Type B pancreatic cell (in vitro differentiated cells): ENCODE data around the gene CRYL1. TPM values are rescaled to one million over a fixed set of nuclear protein-coding genes. Genes with fewer than 3 reads are reported as not detected.

Experiments used
- DNase-seq: peaks from one replicate; pipeline ENCODE4 v3.0.0; 2021; ENCODE audit warnings: mixed read lengths; ENCODE audit not compliant: unreplicated experiment; ENCODE audit errors: extremely low spot score
- H3K27ac Mint-ChIP-seq: 2 replicates; pipeline ENCODE4 v1.8.0; 2021; ENCODE audit warnings: mild to moderate bottlenecking, mixed read lengths
- H3K27me3 Mint-ChIP-seq: 2 replicates; pipeline ENCODE4 v1.8.0; 2021; ENCODE audit warnings: mixed read lengths
- H3K36me3 Mint-ChIP-seq: 2 replicates; pipeline ENCODE4 v1.8.0; 2021; ENCODE audit warnings: mixed read lengths
- H3K4me1 Mint-ChIP-seq: one replicate; pipeline ENCODE4 v1.8.0; 2021; ENCODE audit warnings: mixed read lengths; ENCODE audit not compliant: unreplicated experiment
- H3K4me3 Mint-ChIP-seq: 2 replicates; pipeline ENCODE4 v1.8.0; 2021; ENCODE audit warnings: mild to moderate bottlenecking, mixed read lengths
- H3K9me3 Mint-ChIP-seq: 2 replicates; pipeline ENCODE4 v1.8.0; 2021; ENCODE audit warnings: mixed read lengths
- total RNA-seq: library from RNA; stranded (reverse); gene quantifications from 2 replicates; pipeline ENCODE4 v1.2.1, GENCODE V29; 2021; ENCODE audit warnings: low replicate concordance
- TF ChIP-seq, protein P1 (sequence below): fragments of 200-600 bp; sonication (generic); conservative IDR thresholded peaks from 2 replicates; pipeline ENCODE4 v1.5.0; 2021; ENCODE audit warnings: antibody characterized with exemption, mild to moderate bottlenecking

CRYL1 gene
- total RNA-seq, 1 donor from 2014 or later, result 20.2 TPM

DNA sequence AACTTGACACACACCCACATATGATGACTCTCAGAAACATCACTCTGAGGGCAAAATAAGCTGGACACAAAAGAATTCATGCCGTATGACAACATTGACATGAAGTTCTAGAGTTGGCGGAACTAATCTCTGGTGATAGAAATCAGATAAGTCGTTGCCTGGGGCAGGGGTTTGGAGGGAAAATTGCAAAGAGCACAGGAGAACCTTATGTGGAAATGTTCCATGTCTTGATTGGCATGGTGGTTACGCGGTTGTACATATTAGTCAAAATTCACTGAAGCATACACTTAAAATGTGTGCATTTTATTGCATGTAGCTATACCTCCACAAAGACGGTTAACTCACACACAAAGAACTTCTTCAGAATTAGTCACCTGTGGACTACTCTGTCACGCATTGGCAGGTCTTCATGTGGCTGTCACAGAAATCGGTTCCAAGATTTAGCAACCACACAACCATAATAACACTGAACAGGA lies 155.7 kb downstream of the CRYL1 start:
- H3K27ac Mint-ChIP-seq, result peak overlapping the region; percentile 62
- no peaks in the 10 kb centered on the region for H3K9me3 Mint-ChIP-seq
- no peak for DNase-seq
- no peaks in the 10 kb centered on the region for H3K27me3 Mint-ChIP-seq
- peaks cover 12% of the 10 kb centered on the region for H3K4me1 Mint-ChIP-seq
- TF ChIP-seq, protein P1, sequence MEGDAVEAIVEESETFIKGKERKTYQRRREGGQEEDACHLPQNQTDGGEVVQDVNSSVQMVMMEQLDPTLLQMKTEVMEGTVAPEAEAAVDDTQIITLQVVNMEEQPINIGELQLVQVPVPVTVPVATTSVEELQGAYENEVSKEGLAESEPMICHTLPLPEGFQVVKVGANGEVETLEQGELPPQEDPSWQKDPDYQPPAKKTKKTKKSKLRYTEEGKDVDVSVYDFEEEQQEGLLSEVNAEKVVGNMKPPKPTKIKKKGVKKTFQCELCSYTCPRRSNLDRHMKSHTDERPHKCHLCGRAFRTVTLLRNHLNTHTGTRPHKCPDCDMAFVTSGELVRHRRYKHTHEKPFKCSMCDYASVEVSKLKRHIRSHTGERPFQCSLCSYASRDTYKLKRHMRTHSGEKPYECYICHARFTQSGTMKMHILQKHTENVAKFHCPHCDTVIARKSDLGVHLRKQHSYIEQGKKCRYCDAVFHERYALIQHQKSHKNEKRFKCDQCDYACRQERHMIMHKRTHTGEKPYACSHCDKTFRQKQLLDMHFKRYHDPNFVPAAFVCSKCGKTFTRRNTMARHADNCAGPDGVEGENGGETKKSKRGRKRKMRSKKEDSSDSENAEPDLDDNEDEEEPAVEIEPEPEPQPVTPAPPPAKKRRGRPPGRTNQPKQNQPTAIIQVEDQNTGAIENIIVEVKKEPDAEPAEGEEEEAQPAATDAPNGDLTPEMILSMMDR, result no peak
- no peak overlapping the region for H3K4me3 Mint-ChIP-seq
- no peaks in the 10 kb centered on the region for H3K36me3 Mint-ChIP-seq

DNA sequence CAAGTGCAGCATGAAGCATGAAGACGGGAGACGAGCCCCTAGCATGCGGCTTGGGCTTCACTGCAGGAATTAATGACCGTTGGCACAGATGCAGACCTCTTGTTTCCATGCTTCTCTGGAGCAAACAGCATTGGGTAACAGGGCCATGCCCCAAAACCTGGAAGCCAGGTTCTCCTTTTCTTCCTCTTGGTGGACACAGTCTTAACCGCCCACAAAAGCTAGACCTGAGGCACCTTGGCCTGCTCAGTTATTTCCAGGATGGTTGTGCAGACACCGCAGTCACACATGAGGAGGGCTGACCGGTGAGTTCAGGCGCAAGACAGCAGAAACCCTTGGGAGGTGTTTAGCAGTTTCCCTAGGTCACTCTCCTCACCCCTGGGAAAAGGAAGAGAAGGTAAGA lies 159.6 kb downstream of the CRYL1 start:
- H3K9me3 Mint-ChIP-seq, result no peaks in the 10 kb centered on the region
- no peak for DNase-seq
- TF ChIP-seq, protein P1, result no peak
- no peak overlapping the region for H3K27ac Mint-ChIP-seq
- H3K36me3 Mint-ChIP-seq, result no peaks in the 10 kb centered on the region
- H3K4me1 Mint-ChIP-seq, result peaks cover 12% of the 10 kb centered on the region
- peaks cover 3% of the 10 kb centered on the region for H3K27me3 Mint-ChIP-seq
- H3K4me3 Mint-ChIP-seq, result no peak overlapping the region

DNA sequence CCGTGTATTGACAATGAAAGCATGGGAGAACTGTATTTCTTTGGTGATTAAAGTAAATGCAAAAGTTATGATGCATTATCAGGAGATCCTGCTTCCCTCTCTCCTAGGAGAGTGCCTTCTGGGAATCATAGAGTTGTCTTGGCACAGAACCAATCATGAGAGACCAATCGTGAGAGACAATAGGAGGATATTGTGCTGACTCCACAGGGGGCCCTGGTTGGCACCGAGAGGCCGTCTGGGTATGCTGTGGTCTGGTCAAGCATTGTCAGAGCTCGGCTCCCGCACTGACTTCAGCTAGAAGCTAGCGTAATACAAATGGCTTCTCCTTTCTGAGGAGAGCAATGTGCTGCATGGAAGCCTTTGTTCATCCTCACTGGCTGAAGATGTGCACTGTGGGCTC lies 162.1 kb downstream of the CRYL1 start:
- DNase-seq, result no peak
- Mint-ChIP-seq H3K4me1 (peaks cover 16% of the 10 kb centered on the region), H3K9me3 (no peaks in the 10 kb centered on the region), H3K27ac (no peak overlapping the region), H3K4me3 (no peak overlapping the region), H3K27me3 (peaks cover 3% of the 10 kb centered on the region), H3K36me3 (no peaks in the 10 kb centered on the region)
- TF ChIP-seq, protein P1, result no peak

DNA sequence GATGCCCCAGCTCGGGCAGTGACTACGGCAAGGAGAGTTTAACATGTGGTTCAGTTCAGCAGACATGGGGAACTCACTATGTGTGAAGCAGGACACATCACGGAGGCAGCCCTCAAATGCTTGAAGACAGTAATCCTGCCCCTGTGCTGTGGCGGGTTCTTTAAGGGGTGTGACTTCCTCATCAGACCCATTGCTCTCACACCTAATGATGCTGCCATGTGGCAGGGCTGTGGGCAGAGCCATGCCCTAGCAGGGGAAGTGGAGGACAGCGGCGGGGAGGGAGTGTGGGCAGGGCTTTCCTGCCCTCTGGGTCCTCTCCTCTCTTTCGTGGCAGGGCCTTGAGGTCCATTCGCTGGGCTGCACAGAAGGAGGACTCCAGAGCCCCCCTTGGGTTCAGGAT lies 162.5 kb downstream of the CRYL1 start:
- Mint-ChIP-seq H3K27me3 (peaks cover 3% of the 10 kb centered on the region), H3K4me3 (no peak overlapping the region), H3K4me1 (peaks cover 16% of the 10 kb centered on the region), H3K9me3 (no peaks in the 10 kb centered on the region), H3K27ac (no peak overlapping the region), H3K36me3 (no peaks in the 10 kb centered on the region)
- DNase-seq, result no peak
- TF ChIP-seq, protein P1, result no peak

DNA sequence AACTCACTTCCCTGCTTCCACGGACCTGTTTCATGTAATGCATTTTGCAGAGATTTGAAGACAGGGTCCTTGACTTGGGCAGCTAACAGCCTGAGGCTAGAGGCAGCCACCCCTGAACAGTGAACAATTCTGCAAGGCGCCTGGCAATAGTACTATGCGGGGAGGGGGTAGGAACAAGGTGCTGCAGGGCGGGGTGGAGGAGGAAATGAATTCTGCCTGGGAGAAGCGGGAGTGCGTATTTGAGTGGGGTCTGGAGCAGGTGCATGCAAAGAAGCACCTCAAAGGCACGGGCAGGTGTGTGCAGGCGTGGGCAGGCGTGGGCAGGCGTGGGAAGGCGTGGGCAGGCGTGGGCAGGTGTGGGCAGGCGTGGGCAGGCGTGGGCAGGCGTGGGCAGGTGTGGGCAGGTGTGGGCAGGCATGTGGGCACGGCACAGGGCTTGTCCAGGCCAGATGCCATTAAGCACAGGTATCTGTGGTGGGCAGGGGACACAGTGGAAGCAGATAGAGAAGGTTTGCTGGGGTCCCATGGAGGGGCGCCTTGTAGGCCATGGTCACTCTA lies 163.1 kb downstream of the CRYL1 start:
- DNase-seq, result no peak
- TF ChIP-seq, protein P1, result no peak
- H3K4me3 Mint-ChIP-seq, result no peak overlapping the region
- H3K4me1 Mint-ChIP-seq, result peaks cover 17% of the 10 kb centered on the region
- H3K27ac Mint-ChIP-seq, result no peak overlapping the region
- H3K9me3 Mint-ChIP-seq, result no peaks in the 10 kb centered on the region
- no peaks in the 10 kb centered on the region for H3K36me3 Mint-ChIP-seq
- H3K27me3 Mint-ChIP-seq, result peaks cover 3% of the 10 kb centered on the region
